Ovary (tissue), 9 donors: Measurements from ENCODE around the gene NELL2. TPM values are rescaled to one million over a fixed set of nuclear protein-coding genes. Genes with fewer than 3 reads are reported as not detected.

Experiments used
- DNase-seq, 5 donors: peaks; one replicate each; pipeline ENCODE4 v3.0.0-alpha.2; 2019 to 2020
- H3K27ac ChIP-seq, 2 donors: fragments of 200-600 bp; one replicate each; pipeline versions ENCODE4 v1.5.1 to v1.8.0; 2019 to 2022
- H3K27me3 ChIP-seq: fragments of 200-600 bp; one replicate; pipeline ENCODE4 v1.8.0; 2022
- H3K36me3 ChIP-seq: fragments of 200-600 bp; sonication (generic); one replicate; pipeline ENCODE4 v1.5.1; 2019
- H3K4me1 ChIP-seq: one replicate; pipeline ENCODE4 v1.8.1; 2013; ENCODE audit warnings: mild to moderate bottlenecking, moderate library complexity; ENCODE audit not compliant: insufficient read depth
- H3K4me3 ChIP-seq: fragments of 200-600 bp; sonication (generic); one replicate; pipeline ENCODE4 v1.5.1; 2017
- H3K9me3 ChIP-seq, 2 donors: fragments of 200-600 bp in 1 of 2; sonication (generic) in 1 of 2; one replicate each; pipeline versions ENCODE4 v1.5.1 to v1.8.1; 2013 to 2019; ENCODE audit warnings: mild to moderate bottlenecking in 1 of 2, moderate library complexity in 1 of 2
- CTCF ChIP-seq, 3 donors: fragments of 450-650 bp in 2 of 3; fragments of 200-600 bp in 1 of 3; IDR thresholded peaks; one replicate each; pipeline versions ENCODE4 v1.5.1 to v1.8.0; 2016 to 2022; ENCODE audit warnings: antibody characterized with exemption in 3 of 3, mild to moderate bottlenecking in 1 of 3
- EP300 ChIP-seq: sonication (generic); formaldehyde crosslinking; IDR thresholded peaks from one replicate; pipeline ENCODE4 v1.6.1; 2017; ENCODE audit warnings: antibody characterized with exemption
- POLR2A ChIP-seq: fragments of 450-650 bp; IDR thresholded peaks from one replicate; pipeline ENCODE4 v1.6.1; 2017; ENCODE audit warnings: antibody characterized with exemption, mild to moderate bottlenecking, moderate library complexity
- WGBS, 3 donors: extraction: QIAGEN DNeasy Blood & Tissue Kit in 1 of 3; methylation state at CpG; one replicate each; pipeline versions ENCODE4 v1.1.5 to v1.1.7; 2013 to 2017; 5-methylcytosine and 5-hydroxymethylcytosine counted together
- intact Hi-C, 4 donors: fragments of 100-400 bp; cut with DNase I; formaldehyde crosslinking; loops; one replicate each; pipeline versions ENCODE4 v1.11.0 to v1.15.1; 2022 to 2023
- polyA plus RNA-seq, 2 donors: library from polyadenylated mRNA; stranded (reverse); fragments of 200-250 nt in 1 of 2; fragments of 350-450 nt in 1 of 2; fragmentation: Illumina TruSeq in 1 of 2; extraction: RNeasy Lipid Tissue Mini Kit (QIAGEN cat#74804) in 1 of 2; gene quantifications; one replicate each; pipeline ENCODE4 v1.2.3, GENCODE V29; 2013 to 2014
- total RNA-seq, 7 donors: library from RNA; depleted of rRNA in 2 of 7; stranded (reverse); fragments of >200 nt in 2 of 7; fragmentation: NEBNext Ultra II Directional in 3 of 7; extraction: Animal tissue kit (Norgen Biotek cat#: 25700) in 3 of 7; gene quantifications; one replicate each; pipeline versions ENCODE4 v1.1.0 to v1.2.4, GENCODE V29; 2016 to 2023
- donor health status: DM: no; HTN: no; CAD: no; lungs with moderate emphysema.
- donor health status: DM: no; HTN: no; CAD: no.
- donor health status: Bipolar disorder and iron deficiency.
- donor health status: DM: yes; HTN: yes; CAD: no.
- donor health status: DM: no; HTN: no; CAD: no.
- donor health status: DM: yes; HTN: yes; CAD: no.

NELL2 gene
- total and polyA plus RNA-seq, 9 donors: 0.15 to 114 (median 1.7) TPM

- Histone ChIP-seq H3K36me3 (no peaks in the 10 kb centered on the region), H3K4me1 (no peaks in the 10 kb centered on the region), H3K27me3 (no peaks in the 10 kb centered on the region), H3K9me3 (no peaks in the 10 kb centered on the region), H3K4me3 (no peak overlapping the region), H3K27ac (no peak overlapping the region)
- intact Hi-C loops: no loop called here
- 90 to 94% (median 92%) methylated on average over 9 of the region's 9 CpGs for WGBS, 3 donors
- no peak for DNase-seq
- TF ChIP-seq CTCF (IDR thresholded peaks at IDR 0.05) (no peak), EP300 (no peak), POLR2A (no peak)
These were observed 349.4 kb downstream of the NELL2 start for GRCh38 chr12:44526655-44527182.

- Histone ChIP-seq H3K4me3 (no peak overlapping the region), H3K27ac (no peak overlapping the region), H3K36me3 (no peaks in the 10 kb centered on the region), H3K4me1 (no peaks in the 10 kb centered on the region), H3K27me3 (no peaks in the 10 kb centered on the region), H3K9me3 (no peaks in the 10 kb centered on the region)
- TF ChIP-seq POLR2A: no peak
- TF ChIP-seq EP300: no peak
- no peak for TF ChIP-seq CTCF (IDR thresholded peaks at IDR 0.05)
- no peak for DNase-seq
- 52 to 62% (median 56%) methylated on average over 4 of the region's 4 CpGs for WGBS, 3 donors
- intact Hi-C loops: no loop called here
These were observed 350.1 kb downstream of the NELL2 start for GRCh38 chr12:44525806-44526654.

- intact Hi-C loops: no loop called here
- Histone ChIP-seq H3K27me3 (no peaks in the 10 kb centered on the region), H3K4me3 (no peak overlapping the region), H3K9me3 (no peaks in the 10 kb centered on the region), H3K27ac (no peak overlapping the region), H3K36me3 (no peaks in the 10 kb centered on the region), H3K4me1 (no peaks in the 10 kb centered on the region)
- no peak for DNase-seq
- TF ChIP-seq EP300 (no peak), POLR2A (no peak), CTCF (IDR thresholded peaks at IDR 0.05) (no peak)
- WGBS, 3 donors: 92 to 93% (median 93%) methylated on average over 2 of the region's 2 CpGs
These were observed 352.3 kb downstream of the NELL2 start for GRCh38 chr12:44523828-44524227.

- H3K27me3 ChIP-seq: no peaks in the 10 kb centered on the region
- intact Hi-C loops: no loop called here
- no peak overlapping the region for H3K27ac ChIP-seq
- no peak overlapping the region for H3K4me3 ChIP-seq
- H3K9me3 ChIP-seq: no peaks in the 10 kb centered on the region
- WGBS, 3 donors: 84 to 90% (median 86%) methylated on average over 3 of the region's 3 CpGs
- TF ChIP-seq POLR2A: no peak
- no peak for TF ChIP-seq CTCF (IDR thresholded peaks at IDR 0.05)
- TF ChIP-seq EP300: no peak
- no peaks in the 10 kb centered on the region for H3K36me3 ChIP-seq
- no peak for DNase-seq
- H3K4me1 ChIP-seq: no peaks in the 10 kb centered on the region
These were observed 354.4 kb downstream of the NELL2 start for GRCh38 chr12:44521702-44522101.
